GM12875 (cell line): ENCODE measurements around the gene TM9SF4.
A peak's percentile ranks its signal among the peaks of the same experiment; 100 is the strongest.

Source experiments
- H3K4me3 ChIP-seq: one replicate; pipeline ENCODE4 v1.5.1; 2011; ENCODE audit warnings: low read depth, low read length, control low read depth
- CTCF ChIP-seq: IDR thresholded peaks from 2 replicates; pipeline ENCODE4 v1.5.1; 2011; ENCODE audit warnings: low read depth, mild to moderate bottlenecking, control low read depth, inconsistent platforms, low read length, moderate library complexity, borderline replicate concordance; ENCODE audit not compliant: insufficient read depth

The TM9SF4 gene

GRCh38 chr20:32204205-32205109 lies 94.9 kb downstream of the TM9SF4 start:
- no peak overlapping the region for H3K4me3 ChIP-seq
- no peak for TF ChIP-seq CTCF

GRCh38 chr20:32205110-32205842 lies 95.8 kb downstream of the TM9SF4 start:
- TF ChIP-seq CTCF, result no peak
- no peak overlapping the region for H3K4me3 ChIP-seq

- no peak for TF ChIP-seq CTCF
- H3K4me3 ChIP-seq, result peak overlapping the region; percentile 87
These were observed 96.6 kb downstream of the TM9SF4 start for GRCh38 chr20:32205843-32206759.

- no peak for TF ChIP-seq CTCF
- H3K4me3 ChIP-seq, result peak overlapping the region; percentile 87
These were observed 97.5 kb downstream of the TM9SF4 start for GRCh38 chr20:32206760-32207625.

GRCh38 chr20:32207626-32208498 lies 98.3 kb downstream of the TM9SF4 start, which contains the start of the genes PLAGL2 and POFUT1:
Gene PLAGL2, minus strand, starts transcription at chr20:32207743. Its CDS starts 5,565 bp downstream, at chr20:32202178.
Gene POFUT1, plus strand, starts transcription at chr20:32207880. Its CDS starts 62 bp downstream, at chr20:32207942.
- H3K4me3 ChIP-seq, result peak within 1 kb of the TSS; percentile 87
- TF ChIP-seq CTCF, result peak; percentile 37; the same call in 1 of the 2 replicates
